HG03045 (cell line): Measurements from ENCODE around the gene TOP3A.
"Not testable (repeated sequence)": the region's sequence is repeated elsewhere in the genome, so short reads cannot be mapped to it uniquely, and the experiment has no call there.

ENCODE experiments used
- ATAC-seq: cut with Tn5 transposase; IDR thresholded peaks from one replicate; pipeline ENCODE4 v1.9.1; 2021; ENCODE audit warnings: mild to moderate bottlenecking, moderate library complexity; ENCODE audit not compliant: unreplicated experiment

The TOP3A gene

DNA sequence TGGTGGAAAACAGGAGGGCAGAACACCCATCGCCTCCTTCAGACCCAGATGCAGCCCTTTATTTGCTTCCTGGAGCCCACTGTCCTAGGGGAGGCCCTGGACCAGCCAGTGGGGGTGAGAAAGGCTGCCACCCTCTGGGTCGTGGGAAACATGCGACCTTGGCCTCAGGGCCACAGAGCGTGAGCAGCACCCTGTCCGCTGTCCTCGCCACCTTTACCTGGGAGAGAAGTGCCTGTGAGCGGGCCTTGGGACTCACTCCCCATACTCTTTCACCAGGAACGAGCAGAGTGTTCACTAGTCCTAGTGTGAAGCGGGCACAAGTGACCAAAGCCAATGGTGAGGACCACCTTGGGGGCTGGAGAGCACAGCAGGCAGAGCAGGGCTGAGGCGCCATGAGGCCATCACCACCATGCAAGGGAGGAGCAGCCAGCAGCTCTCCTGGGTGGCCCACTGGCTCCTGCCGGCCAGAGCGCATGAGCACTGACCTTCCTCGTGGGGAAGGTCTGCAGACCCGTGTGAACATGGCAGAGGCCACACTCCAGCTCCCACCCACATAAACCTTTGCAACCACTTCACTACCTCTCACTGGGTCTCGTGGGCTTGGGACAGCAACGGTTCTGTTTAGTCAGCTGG is 8.8 kb upstream of the TOP3A start:
- ATAC-seq = no peak

DNA sequence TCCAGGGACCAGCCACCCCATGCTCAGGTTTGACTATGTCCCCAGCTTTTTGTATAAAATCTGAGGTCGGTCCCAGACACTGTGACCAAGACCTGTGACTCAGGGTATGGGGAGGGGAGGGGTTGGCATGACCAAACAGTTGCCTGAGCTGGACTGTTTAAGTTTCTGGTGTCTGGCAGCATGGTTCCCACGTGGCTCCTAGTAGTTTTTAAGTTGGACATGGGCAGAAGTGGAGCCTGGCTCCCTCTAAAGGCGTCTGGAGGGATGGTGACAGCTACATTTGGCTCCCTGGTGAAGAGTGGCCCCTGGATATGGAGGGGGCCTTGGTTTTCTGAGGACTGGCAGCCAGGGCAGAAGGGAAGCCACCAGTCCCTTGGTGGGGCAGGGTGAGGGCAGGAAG is 8.2 kb upstream of the TOP3A start:
- no peak for ATAC-seq

DNA sequence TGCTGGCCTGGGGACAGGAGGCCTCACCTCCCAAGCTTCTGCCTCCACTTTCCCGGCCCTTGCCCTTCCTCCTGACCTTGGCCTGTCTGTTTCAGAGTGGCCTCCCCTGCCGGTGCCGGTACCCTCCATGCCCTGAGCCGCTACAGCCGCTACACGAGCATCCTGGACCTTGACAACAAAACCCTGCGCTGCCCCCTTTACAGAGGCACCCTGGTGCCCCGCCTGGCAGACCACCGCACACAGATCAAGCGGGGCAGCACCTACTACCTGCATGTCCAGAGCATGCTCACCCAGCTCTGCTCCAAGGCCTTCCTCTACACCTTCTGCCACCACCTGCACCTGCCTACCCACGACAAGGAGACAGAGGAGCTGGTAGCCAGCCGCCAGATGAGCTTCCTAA is 7.7 kb upstream of the TOP3A start:
- ATAC-seq = no peak

DNA sequence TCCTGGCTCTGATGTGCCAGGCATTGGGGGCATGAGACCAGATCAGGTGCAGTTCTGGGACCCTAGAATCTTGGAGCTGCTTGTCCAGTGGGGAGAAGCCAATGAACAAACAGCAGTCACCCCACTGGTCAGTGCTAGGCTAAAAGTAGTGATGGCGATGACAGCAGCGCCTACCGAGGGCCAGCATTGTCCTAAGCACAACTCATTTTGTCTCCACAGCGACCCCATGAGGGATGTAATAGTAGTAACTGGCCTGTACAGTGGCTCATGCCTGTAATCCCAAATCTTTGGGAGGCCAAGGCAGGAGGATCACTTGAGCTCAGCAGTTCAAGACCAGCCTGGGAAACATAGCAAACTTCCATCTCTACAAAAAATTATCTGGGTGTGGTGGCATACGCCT is 6.5 kb upstream of the TOP3A start:
- ATAC-seq = no peak

DNA sequence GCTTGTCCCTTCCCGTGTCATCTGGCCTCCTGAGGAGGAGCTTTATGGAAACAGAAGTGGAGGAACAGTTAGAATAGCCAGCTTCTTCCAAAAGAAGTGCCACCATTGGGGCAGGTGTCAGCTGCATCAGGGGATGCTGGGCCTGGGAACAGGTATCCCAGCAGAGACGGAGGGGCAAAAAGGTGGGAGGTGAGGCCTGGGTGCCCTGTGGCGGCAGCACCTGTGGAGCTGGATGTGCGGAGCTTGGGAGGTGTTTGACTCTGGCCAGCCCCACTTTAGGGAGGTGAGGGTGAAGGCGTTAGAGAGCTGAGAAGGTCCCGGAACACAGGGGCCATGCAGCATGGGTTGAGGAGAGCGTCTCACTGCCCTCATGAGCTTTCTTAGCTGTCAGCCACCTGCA is 5.5 kb upstream of the TOP3A start:
- ATAC-seq = no peak

DNA sequence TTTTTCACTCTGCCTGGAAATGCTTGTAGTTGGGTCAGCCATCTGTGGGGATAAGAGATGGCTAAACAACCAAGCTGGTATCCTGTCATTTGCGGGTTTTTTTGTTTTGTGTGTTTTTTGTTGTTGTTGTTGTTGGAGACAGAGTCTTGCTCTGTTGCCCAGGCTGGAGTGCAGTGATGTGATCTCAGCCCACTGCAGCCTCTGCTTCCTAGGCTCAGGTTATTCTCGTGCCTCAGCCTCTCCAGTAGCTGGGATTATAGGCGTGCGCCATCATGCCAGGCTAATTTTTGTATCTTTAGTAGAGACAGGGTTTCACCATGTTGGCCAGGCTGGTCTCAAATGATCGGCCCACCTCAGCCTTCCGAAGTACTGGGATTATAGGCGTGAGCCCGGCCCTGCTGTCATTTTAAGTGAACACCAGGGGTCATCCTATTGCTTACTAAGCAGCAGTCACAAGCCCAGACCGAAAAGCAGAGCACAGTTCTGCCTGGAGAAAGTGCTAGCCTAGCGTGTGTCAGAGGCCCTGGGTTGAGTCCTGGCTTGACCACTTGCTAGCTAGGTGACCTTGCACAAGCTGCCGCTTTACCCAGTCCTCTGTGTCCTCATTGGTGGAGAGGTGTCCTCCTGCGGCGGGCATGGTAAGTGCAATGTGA is 4.9 kb upstream of the TOP3A start:
- no peak for ATAC-seq

DNA sequence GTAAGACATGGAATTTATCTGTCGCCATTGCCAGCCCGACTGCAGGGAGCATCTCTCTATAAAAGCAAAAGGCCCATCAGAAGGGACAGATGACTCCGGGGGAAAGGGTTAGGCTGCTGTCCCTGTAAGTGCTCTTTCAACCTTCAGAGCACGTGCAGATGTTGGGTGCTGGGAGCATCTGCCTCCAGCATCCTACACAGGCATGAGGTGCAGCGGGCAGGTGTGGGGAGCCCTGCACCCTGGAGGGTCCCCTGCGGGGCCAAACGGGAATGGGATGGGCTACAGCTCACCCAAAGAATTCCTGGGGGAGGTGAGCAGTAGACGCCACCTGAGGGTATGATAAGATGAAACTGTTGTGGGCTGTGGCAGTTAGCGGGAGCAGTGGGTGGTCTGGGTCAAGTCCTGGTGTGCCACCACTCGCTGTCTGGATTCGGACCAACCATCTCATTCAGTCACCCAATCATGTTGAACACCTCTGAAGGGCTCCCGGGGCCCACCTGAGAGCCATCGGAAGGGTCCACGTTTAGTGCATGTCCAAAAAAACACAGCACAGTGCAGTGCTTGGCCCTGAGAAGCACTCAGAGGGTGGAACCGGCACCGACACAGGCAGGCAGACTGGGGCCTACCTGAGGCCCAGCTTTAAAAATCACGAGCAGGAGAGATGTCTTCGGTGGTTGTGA is 4.1 kb upstream of the TOP3A start:
- ATAC-seq = no peak

DNA sequence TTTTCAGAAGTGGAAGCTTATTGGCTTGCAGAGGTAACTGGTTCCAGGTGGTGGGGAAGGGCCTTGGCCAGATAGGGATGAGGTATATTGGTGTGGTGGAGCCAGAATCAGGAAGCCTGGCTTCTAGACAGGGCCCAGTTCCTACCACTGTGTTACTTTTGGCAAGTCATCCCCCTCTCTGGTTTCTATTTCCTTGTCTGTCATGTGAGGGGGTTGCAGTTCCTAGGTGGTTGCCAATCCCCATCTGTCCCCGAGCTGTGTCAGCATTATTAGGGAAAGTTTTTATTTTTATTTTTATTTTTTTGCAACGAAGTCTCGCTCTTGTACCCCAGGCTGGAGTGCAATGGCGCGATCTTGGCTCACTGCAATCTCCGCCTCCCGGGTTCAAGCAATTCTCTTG is 3.3 kb upstream of the TOP3A start:
- ATAC-seq = no peak

DNA sequence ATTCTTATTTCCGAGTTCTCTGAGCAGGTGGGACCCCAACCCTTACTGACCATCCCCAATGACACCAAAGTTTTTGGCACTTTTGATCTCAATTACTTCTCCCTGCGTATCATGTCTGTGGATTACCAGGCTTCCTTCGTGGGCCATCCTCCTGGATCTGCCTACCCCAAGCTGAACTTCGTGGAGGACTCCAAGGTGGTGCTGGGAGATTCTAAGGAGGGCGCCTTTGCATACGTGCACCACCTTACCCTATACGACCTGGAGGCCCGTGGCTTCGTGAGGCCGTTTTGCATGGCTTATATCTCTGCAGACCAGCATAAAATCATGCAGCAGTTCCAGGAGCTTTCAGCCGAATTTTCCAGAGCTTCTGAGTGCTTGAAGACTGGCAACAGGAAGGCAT is 1.2 kb upstream of the TOP3A start:
- ATAC-seq = no peak

DNA sequence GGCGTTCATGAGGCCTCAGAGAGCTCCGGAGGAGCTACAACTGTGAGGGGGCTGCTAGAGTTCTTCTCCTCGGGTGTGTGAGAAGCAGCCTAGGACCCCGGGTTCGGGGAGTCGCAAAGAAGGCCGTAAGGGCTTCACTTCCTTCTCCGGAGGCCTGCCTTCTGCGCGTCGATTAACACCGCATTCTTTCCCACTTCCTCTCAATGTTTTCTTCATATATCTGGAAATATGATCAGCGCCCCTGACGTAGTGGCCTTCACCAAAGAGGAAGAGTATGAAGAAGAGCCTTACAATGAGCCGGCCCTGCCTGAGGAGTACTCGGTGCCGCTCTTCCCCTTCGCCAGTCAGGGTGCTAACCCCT is 748 bp upstream of the TOP3A start:
- ATAC-seq = no peak

DNA sequence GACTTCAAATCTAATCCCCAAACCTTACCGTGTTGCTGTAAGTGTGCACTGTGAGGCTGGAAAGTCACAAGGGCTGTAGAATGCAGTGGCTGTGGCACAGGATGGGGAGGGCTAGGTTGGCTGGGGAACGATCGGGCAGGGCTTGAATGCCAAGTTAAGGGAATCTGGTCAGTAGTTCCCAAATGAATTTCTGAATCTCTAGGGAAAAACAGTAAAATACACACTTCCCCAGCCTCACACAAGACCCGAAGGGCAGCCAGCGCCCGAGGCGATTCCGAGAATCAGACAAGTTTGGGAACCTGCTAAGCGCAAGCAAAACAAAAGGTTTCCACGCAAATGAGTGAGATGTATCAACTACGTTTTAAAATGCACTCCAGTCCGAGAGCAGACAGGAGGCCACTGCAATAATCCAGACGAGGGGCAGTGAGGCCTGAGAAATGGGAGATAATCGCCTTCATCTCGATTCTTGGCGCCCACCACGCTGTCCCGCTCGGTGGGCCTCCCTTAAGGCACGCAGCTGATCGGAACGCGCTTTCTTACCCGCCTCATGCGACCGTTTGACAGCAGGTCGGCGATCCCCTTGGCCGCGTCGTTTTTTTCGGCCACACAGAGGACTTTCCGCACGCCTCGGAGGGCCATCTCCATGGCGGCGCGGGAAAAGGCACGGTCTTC is 599 bp downstream of the TOP3A start:
- ATAC-seq = no peak

DNA sequence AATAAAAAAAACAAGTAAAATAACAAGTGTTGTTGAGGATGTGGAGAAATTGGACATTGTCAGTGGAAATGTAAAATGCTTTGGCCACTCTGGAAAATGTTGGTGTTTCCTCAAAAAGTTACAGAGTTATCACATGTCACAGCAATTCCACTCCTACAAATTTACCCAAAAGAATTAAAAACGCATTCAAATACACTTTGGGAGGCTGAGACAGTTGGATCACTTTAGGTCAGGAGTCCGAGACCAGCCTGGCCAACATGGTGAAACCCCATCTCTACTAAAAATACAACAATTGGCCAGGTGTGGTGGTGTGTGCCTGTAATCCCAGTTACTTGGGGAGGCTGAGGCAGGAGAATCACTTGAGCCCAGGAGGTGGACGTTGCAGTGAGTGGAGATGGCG is 5.6 kb downstream of the TOP3A start:
- no peak for ATAC-seq

DNA sequence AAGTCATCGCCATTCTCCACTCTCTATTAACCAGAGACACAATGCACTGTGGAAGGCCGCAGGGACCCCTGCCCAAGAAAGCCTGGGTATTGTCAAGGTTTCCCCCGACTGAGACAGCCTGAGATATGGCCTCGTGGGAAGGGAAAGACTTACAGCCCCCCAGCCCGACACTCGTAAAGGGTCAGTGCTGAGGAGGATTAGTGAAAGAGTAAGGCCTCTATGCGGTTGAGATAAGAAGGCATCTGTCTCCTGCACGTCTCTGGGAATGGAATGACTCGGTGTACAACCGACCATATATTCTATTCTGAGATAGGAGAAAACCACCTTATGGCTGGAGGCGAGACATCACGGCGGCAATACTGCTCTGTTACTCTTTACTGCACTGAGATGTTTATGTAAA is 11.6 kb downstream of the TOP3A start:
- not testable (repeated sequence) for ATAC-seq

DNA sequence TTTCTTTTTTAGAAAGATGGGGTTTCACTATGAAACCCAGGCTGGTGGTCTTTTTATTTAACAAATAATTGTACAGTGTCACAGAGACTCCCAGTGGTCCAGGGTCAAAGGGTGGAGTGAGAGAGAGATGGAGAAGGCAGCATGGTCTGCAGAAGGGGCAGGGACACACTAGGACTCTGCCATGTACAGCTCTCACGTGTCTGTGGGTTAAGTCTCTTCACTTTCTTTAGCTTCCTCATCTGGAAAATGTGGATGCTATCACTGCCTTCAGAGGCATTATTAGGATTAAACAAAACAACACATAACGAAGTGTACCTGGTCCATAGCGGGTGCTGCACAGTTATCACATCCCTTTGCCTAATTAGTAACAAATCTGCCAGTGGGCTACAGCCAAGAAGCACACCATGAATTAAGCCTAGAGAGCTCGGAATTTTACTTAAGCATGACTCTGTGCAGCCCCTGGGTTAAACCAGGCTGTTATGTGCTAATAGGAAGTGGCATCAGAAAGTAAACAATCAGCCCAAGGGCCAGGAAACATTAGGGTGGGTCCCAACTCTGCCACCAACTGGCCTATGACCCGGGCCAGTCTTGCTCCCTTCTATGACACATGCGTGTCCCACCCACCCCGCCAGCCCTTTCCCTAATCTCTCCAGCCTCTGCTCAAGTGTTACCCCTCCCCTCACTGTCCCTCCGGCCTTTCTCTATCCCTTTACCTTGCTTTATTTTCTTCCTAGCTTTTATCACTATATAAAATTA is 13.9 kb downstream of the TOP3A start:
- ATAC-seq = no peak

DNA sequence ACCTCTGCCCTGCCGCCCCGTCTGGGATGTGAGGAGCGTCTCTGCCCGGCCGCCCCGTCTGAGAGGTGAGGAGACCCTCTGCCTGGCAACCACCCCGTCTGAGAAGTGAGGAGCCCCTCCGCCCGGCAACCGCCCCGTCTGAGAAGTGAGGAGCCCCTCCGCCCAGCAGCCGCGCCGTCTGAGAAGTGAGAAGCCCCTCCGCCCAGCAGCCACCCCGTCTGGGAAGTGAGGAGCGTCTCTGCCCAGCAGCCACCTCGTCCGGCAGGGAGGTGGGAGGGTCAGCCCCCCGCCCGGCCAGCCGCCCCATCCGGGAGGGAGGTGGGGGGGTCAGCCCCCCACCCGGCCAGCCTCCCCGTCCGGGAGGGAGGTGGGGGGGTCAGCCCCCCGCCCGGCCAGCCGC is 16.7 kb downstream of the TOP3A start:
- not testable (repeated sequence) for ATAC-seq

DNA sequence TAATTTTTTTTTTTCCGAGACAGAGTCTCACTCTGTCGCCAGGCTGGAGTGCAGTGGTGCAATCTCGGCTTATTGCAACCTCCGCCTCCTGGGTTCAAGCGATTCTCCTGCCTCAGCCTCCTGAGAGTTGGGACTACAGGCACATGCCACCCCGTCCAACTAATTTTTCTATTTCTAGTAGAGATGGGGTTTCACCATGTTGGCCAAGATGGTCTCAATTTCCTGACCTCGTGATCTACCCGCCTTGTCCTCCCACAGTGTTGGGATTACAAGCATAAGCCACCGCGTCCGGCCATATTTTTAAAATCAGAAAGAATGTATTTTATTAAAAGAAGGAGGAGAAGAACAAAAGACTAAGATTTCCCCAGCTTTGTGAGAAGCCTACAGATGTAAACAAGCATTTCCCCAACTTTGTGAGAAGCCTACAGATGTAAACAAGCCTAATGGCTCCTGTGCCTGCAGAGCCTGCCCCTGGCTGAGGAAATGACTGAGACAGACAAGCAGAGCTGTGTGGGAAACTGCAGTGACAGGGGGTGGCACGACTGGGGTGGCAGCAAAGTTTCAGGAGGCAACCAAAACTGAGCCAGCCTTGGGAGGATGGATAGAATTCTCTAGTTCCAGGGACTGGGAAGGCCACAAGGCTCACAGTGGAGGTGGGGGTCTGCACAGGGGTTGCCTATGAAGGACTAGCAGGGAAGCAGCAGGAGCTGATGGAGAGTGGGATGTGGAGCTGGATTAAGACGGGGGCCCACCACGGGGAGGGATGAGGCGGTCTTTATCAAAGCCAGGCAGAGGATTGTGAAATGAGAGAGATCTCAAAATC is 22.9 kb downstream of the TOP3A start:
- no peak for ATAC-seq

DNA sequence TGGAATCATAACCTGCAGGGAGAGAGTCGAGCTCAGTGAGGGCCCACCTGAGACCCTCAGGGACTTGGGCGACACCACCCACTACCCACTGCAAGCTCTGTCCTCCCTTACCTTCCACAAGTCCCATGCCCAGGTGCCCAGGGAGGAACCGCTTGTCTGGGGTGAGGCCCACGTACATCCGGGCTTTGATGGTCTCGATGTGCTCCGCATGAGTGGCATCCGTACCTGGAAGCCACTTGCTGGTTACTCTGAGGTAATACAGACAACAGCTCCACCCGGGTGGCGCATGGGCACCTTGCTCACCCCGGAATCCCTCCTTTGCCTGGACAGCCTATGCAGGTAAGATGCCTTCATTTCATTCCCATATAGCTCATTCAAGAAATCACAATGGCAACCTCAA is 29.5 kb downstream of the TOP3A start:
- ATAC-seq = no peak

DNA sequence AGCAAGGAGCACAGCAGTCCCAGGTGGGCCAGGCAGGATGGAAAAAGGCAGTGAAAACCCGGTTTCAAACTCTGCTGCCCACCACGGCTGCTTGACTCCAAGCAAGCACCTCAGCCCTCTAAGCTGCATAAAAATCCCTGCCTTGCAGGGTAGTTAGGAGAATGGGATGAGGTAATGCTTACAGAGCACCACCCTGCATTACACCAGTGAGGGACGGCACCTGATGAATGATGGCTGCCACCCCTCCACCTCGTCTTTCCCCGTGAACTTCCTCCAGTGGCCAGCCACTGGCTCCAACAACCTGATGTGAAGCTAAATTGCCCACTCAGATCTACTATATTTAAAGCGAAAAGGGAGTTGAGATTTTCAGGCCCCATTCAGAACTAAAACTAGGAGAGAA is 33.0 kb downstream of the TOP3A start:
- no peak for ATAC-seq

DNA sequence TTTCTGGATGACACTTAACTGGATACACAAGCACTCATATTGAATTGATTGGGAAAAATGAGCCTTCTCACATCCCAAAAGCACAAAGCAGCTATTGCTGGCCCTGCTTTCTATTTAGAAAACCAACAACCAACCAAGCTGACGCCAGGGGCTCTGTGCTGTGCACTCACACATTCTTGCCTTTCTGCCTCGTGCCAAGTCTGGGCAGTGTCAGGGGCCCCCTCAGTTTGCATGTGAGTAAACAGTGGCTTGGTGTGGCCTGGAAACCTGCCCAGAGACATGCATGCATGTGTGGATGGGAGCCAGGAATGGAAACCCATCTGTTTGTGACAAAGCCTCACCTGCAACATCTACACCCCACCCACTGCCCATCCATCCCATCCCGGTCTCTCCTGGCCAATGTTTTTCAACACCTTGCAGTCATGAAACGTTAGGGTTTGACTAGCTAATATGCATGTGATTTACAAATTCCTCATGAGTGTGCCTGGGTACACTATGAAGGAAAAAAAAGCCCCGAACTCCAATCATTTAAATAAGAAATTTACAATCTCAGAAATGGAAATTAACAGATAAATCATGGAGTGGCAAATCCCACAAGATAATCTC is 33.9 kb downstream of the TOP3A start:
- no peak for ATAC-seq

DNA sequence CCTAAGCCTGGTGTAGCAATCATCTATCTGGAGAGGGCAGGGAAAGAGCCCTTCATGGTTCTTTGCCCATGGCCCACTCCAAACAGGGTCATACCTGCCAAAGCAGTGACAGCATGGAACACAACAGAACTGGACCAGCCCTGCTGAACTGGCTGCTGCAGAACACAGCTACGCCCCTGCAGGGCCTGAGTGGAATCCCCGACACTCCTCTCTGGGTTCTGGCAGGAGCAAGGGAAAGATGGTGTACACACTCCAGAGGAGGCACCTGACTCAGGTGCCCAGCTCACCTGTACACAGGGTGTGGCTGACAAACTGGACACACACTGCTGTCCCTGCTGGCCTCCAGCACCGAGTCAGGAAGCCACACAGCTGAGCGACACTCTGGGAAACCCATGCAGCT is 34.5 kb downstream of the TOP3A start:
- no peak for ATAC-seq
